Testis (tissue), 3 donors: Measurements from ENCODE around the gene ADM2. TPM values are rescaled to one million over a fixed set of nuclear protein-coding genes. Genes with fewer than 3 reads are reported as not detected.

ENCODE experiments used
- DNase-seq: peaks from one replicate; pipeline ENCODE4 v3.0.0-alpha.2; 2019
- H3K27ac ChIP-seq, 2 donors: fragments of 200-600 bp; sonication (generic); one replicate each; pipeline ENCODE4 v1.5.1; 2019
- H3K27me3 ChIP-seq: fragments of 200-600 bp; sonication (generic); one replicate; pipeline ENCODE4 v1.5.1; 2019
- H3K36me3 ChIP-seq: fragments of 200-600 bp; sonication (generic); one replicate; pipeline ENCODE4 v1.5.1; 2017; ENCODE audit warnings: low read depth; ENCODE audit errors: missing control alignments
- H3K4me1 ChIP-seq: fragments of 200-600 bp; sonication (generic); one replicate; pipeline ENCODE4 v1.5.1; 2019
- H3K4me3 ChIP-seq, 2 donors: fragments of 200-600 bp; sonication (generic); one replicate each; pipeline ENCODE4 v1.5.1; 2017 to 2019
- H3K9me3 ChIP-seq: fragments of 200-600 bp; sonication (generic); one replicate; pipeline ENCODE4 v1.5.1; 2017
- CTCF ChIP-seq, 3 experiments: fragments of 450-650 bp in 2 of 3; fragments of 200-600 bp in 1 of 3; sonication (generic) in 1 of 3; IDR thresholded peaks; one replicate each; pipeline ENCODE4 v1.5.1; 2016 to 2019; ENCODE audit warnings: antibody characterized with exemption in 3 of 3, mild to moderate bottlenecking in 2 of 3, moderate library complexity in 1 of 3
- POLR2A ChIP-seq: fragments of 450-650 bp; IDR thresholded peaks from one replicate; pipeline ENCODE4 v1.6.1; 2017; ENCODE audit warnings: antibody characterized with exemption, mild to moderate bottlenecking, moderate library complexity
- WGBS, 2 donors: methylation state at CpG; one replicate each; pipeline ENCODE4 v1.1.5; 2018; 5-methylcytosine and 5-hydroxymethylcytosine counted together
- intact Hi-C: fragments of 100-400 bp; cut with DNase I; formaldehyde crosslinking; loops from one replicate; pipeline ENCODE4 v1.15.1; 2023; ENCODE audit warnings: low total_unique reads
- polyA plus RNA-seq: library from polyadenylated mRNA; stranded (reverse); fragments of 350-450 nt; fragmentation: Illumina TruSeq; extraction: RNeasy Lipid Tissue Mini Kit (QIAGEN cat#74804); gene quantifications from one replicate; pipeline ENCODE4 v1.2.3, GENCODE V29; 2014; ENCODE audit warnings: low read depth, low replicate concordance; ENCODE audit not compliant: insufficient read depth
- total RNA-seq, 2 donors: library from RNA; depleted of rRNA; stranded (reverse); fragments of >200 nt; gene quantifications; one replicate each; pipeline ENCODE4 v1.2.3, GENCODE V29; 2016

The ADM2 gene
- total and polyA plus RNA-seq, 3 donors from 2014 or later: 0.99 to 1.9 (median 1.0) TPM

- WGBS, 2 donors: 91 to 93% methylated on average over 12 to 16 of the region's 16 CpGs
- intact Hi-C loops: no loop called here
- DNase-seq: no peak
- Histone ChIP-seq H3K4me3 (no peak overlapping the region), H3K27me3 (no peaks in the 10 kb centered on the region), H3K36me3 (no peaks in the 10 kb centered on the region), H3K27ac (no peak overlapping the region), H3K4me1 (peaks cover 17% of the 10 kb centered on the region), H3K9me3 (no peaks in the 10 kb centered on the region)
- no peak for TF ChIP-seq POLR2A
- no peak for TF ChIP-seq CTCF (IDR thresholded peaks at IDR 0.05)
Observed at GRCh38 chr22:50523458-50523805, 42.1 kb downstream of the ADM2 start.

- Histone ChIP-seq H3K27me3 (no peaks in the 10 kb centered on the region), H3K36me3 (no peaks in the 10 kb centered on the region), H3K4me3 (peak overlapping the region in 1 of 2 donors; percentile 73), H3K4me1 (peaks cover 17% of the 10 kb centered on the region), H3K9me3 (no peaks in the 10 kb centered on the region), H3K27ac (no peak overlapping the region)
- whole genome bisulfite sequencing, 2 donors: 83 to 84% methylated on average over 7 to 24 of the region's 25 CpGs
- TF ChIP-seq POLR2A: no peak
- no peak for TF ChIP-seq CTCF (IDR thresholded peaks at IDR 0.05)
- no peak for DNase-seq
- intact Hi-C loops: no loop called here
Observed at GRCh38 chr22:50523806-50524675, 42.7 kb downstream of the ADM2 start.

- intact Hi-C loops: no loop called here
- no peak for DNase-seq
- 10% methylated on average over 19 of the region's 19 CpGs for WGBS, 2 donors
- H3K27ac ChIP-seq: peak overlapping the region; percentile 62 to 87
- no peaks in the 10 kb centered on the region for H3K36me3 ChIP-seq
- peak overlapping the region; percentile 73 to 81 for H3K4me3 ChIP-seq
- no peaks in the 10 kb centered on the region for H3K9me3 ChIP-seq
- H3K4me1 ChIP-seq: peaks cover 17% of the 10 kb centered on the region
- no peak for TF ChIP-seq POLR2A
- TF ChIP-seq CTCF (IDR thresholded peaks at IDR 0.05): no peak
- H3K27me3 ChIP-seq: no peaks in the 10 kb centered on the region
Observed at GRCh38 chr22:50524676-50525103, 43.3 kb downstream of the ADM2 start.

- intact Hi-C loops: no loop called here
- Histone ChIP-seq H3K27ac (peak within 1 kb of the TSS; percentile 62 to 87), H3K9me3 (no peaks in the 10 kb centered on the region), H3K36me3 (no peaks in the 10 kb centered on the region), H3K27me3 (no peaks in the 10 kb centered on the region), H3K4me3 (peak within 1 kb of the TSS; percentile 73 to 81), H3K4me1 (peaks cover 19% of the 10 kb centered on the region)
- TF ChIP-seq POLR2A (no peak), CTCF (IDR thresholded peaks at IDR 0.05) (peak in 1 of 3 experiments; percentile 39)
- DNase-seq: peak; percentile 96
- WGBS, 2 donors: 1 to 2% methylated on average over 19 to 54 of the region's 84 CpGs
Observed at GRCh38 chr22:50525104-50525857, 43.9 kb downstream of the ADM2 start, which contains the start of gene SCO2. SCO2 (minus strand) TSS chr22:50525598; CDS start chr22:50524411, 1,187 bp downstream.
